Tibial artery (tissue), 4 donors: ENCODE data around the gene TBC1D1.

Source experiments
- DNase-seq, 2 donors: peaks; one replicate each; pipeline ENCODE4 v3.0.0-alpha.2; 2019
- H3K27ac ChIP-seq, 2 donors: fragments of 200-600 bp; sonication (generic) in 1 of 2; 1 replicate in 1 of 2; 2 replicates in 1 of 2; pipeline ENCODE4 v1.5.1; 2018 to 2019; ENCODE audit warnings: mild to moderate bottlenecking in 1 of 2
- H3K27me3 ChIP-seq, 2 donors: fragments of 200-600 bp; sonication (generic) in 1 of 2; one replicate each; pipeline versions ENCODE4 v1.5.1 to v1.6.0; 2016 to 2019
- H3K36me3 ChIP-seq, 3 donors: fragments of 200-600 bp; sonication (generic) in 2 of 3; one replicate each; pipeline ENCODE4 v1.5.1; 2016 to 2019; ENCODE audit warnings: mild to moderate bottlenecking in 2 of 3
- H3K4me1 ChIP-seq, 4 donors: fragments of 200-600 bp; sonication (generic) in 2 of 4; 1 replicate in 3 of 4; 2 replicates in 1 of 4; pipeline ENCODE4 v1.5.1; 2016 to 2019
- H3K4me3 ChIP-seq, 2 donors: fragments of 200-600 bp; sonication (generic) in 1 of 2; 1 replicate in 1 of 2; 2 replicates in 1 of 2; pipeline ENCODE4 v1.5.1; 2018 to 2019; ENCODE audit warnings: mild to moderate bottlenecking in 2 of 2
- H3K9me3 ChIP-seq, 3 donors: fragments of 200-600 bp; sonication (generic) in 1 of 3; one replicate each; pipeline ENCODE4 v1.5.1; 2016 to 2019
- intact Hi-C: fragments of 100-400 bp; cut with DNase I; formaldehyde crosslinking; loops from one replicate; pipeline ENCODE4 v1.15.0; 2023; ENCODE audit warnings: low total_unique reads
- TF ChIP-seq, protein P1 (sequence below), 2 experiments: fragments of 200-600 bp in 1 of 2; fragments of 450-650 bp in 1 of 2; IDR thresholded peaks; one replicate each; pipeline ENCODE4 v1.5.1; 2017 to 2019; ENCODE audit warnings: antibody characterized with exemption in 2 of 2, mild to moderate bottlenecking in 1 of 2, moderate library complexity in 1 of 2

TBC1D1 gene

DNA sequence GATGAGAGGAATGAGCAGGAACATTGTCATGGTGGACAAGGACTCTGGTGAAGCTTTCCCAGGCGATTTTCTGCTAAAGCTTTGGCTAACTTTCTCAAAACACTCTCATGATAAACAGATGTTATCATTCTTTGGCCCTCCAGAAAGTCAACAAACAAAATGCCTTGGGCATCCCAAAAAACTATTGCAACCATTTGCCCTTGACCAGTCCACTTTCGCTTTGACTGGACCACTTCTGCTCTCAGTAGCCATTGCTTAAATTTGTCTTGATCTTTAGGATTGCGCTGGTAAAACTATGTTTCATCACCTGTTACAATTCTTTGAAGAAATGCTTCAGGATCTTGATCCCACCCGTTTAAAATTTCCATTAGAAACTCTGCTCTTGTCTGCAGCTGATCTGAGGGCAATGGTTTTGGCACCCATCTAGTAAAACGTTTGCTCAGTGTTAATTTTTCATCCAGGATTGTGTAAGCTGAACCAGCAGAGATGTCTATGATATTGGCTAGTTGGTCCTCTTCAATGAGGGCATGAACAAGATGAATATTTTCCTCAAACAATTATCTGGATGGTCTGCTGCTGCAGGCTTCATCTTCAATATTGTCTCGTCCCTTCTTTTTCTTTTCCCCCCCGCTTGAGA, 14.8 kb downstream of the TBC1D1 start:
- intact Hi-C loops = no loop called here

GRCh38 chr4:37908488-37909331, 17.8 kb downstream of the TBC1D1 start:
- Histone ChIP-seq H3K27me3 (no peaks in the 10 kb centered on the region), H3K4me1 (peaks cover 0 to 82% (median 19%) of the 10 kb centered on the region in 4 donors), H3K36me3 (no peaks in the 10 kb centered on the region), H3K27ac (peak overlapping the region; percentile 71 to 76), H3K9me3 (no peaks in the 10 kb centered on the region), H3K4me3 (peak overlapping the region; percentile 39 to 45)
- intact Hi-C loops = no loop called here
- TF ChIP-seq, protein P1, sequence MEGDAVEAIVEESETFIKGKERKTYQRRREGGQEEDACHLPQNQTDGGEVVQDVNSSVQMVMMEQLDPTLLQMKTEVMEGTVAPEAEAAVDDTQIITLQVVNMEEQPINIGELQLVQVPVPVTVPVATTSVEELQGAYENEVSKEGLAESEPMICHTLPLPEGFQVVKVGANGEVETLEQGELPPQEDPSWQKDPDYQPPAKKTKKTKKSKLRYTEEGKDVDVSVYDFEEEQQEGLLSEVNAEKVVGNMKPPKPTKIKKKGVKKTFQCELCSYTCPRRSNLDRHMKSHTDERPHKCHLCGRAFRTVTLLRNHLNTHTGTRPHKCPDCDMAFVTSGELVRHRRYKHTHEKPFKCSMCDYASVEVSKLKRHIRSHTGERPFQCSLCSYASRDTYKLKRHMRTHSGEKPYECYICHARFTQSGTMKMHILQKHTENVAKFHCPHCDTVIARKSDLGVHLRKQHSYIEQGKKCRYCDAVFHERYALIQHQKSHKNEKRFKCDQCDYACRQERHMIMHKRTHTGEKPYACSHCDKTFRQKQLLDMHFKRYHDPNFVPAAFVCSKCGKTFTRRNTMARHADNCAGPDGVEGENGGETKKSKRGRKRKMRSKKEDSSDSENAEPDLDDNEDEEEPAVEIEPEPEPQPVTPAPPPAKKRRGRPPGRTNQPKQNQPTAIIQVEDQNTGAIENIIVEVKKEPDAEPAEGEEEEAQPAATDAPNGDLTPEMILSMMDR (IDR thresholded peaks at IDR 0.05) = no peak
- DNase-seq = no peak

More for the DNA sequence above, 14.8 kb downstream of the TBC1D1 start:
- TF ChIP-seq, protein P1 (IDR thresholded peaks at IDR 0.05) = no peak
- no peaks in the 10 kb centered on the region for H3K36me3 ChIP-seq
- no peaks in the 10 kb centered on the region for H3K27me3 ChIP-seq
- H3K4me3 ChIP-seq = no peak overlapping the region
- peaks cover 0 to 80% (median 19%) of the 10 kb centered on the region in 4 donors for H3K4me1 ChIP-seq
- DNase-seq = no peak
- no peak overlapping the region for H3K27ac ChIP-seq
- H3K9me3 ChIP-seq = no peaks in the 10 kb centered on the region

DNA sequence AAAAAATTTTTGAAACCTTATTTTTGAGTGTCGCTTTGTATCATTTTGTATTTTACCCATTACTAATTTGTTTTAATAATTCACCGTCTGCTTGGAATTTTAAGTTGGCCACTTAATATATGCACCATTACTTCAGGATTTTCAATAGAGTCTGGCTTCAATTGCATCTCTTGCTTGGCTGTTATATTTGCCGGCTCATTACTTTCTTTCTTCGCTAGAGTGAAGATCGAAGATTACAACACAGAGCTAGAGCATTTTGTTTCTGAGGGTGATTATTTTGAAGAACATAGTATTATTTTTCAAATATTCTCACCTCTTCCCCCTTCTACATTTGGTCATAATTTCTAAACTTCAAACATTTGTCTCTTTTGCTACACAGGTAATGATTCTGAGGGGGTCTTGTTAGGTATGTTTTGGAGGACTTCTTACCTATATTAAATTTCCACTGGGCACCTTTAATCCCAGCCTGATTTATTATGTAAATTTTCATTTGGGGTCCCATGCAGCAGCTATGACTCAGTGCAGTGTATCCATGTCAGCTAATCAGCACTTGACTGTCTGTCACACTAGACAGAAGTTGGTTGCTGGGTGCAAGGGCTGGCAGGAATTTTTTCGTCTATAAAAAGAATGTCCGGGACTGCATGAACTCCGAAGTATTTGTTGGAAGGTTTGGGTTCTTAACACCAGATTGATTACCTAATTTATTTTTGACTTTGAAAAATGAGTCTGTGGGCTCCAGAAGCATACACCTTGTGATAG, 18.6 kb downstream of the TBC1D1 start:
- Histone ChIP-seq H3K27me3 (no peaks in the 10 kb centered on the region), H3K4me3 (peak overlapping the region; percentile 39 to 45), H3K36me3 (no peaks in the 10 kb centered on the region), H3K27ac (peak overlapping the region; percentile 71 to 76), H3K4me1 (peaks cover 0 to 74% (median 19%) of the 10 kb centered on the region in 4 donors), H3K9me3 (no peaks in the 10 kb centered on the region)
- no peak for DNase-seq
- TF ChIP-seq, protein P1 (IDR thresholded peaks at IDR 0.05) = no peak
- intact Hi-C loops = no loop called here

- Histone ChIP-seq H3K27me3 (no peaks in the 10 kb centered on the region), H3K9me3 (no peaks in the 10 kb centered on the region), H3K4me3 (no peak overlapping the region), H3K36me3 (no peaks in the 10 kb centered on the region), H3K27ac (peak overlapping the region; percentile 71 to 76), H3K4me1 (peaks cover 0 to 69% (median 19%) of the 10 kb centered on the region in 4 donors)
- DNase-seq = no peak
- TF ChIP-seq, protein P1 (IDR thresholded peaks at IDR 0.05) = no peak
- intact Hi-C loops = no loop called here
Observed at GRCh38 chr4:37910091-37910486, 19.2 kb downstream of the TBC1D1 start.

DNA sequence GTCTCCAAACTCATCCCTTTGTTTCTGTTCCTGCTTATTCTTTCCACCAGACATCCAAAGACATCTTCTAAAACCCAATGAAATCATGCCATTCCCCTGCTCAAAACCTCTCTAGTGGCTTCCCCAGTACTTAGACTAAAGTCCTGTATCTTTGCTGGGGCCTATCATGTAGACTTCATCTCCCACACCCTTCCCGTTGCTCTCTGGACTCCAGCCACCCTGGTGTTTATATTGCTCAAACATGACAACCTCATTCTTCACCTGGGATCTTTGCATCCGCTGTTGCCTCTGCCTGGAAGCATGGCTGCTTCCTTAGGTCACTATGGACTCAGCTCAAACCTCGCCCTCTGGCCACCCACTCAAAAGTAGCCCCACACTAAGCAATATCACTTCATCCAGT, 23.7 kb downstream of the TBC1D1 start:
- Histone ChIP-seq H3K36me3 (no peaks in the 10 kb centered on the region), H3K27ac (no peak overlapping the region), H3K9me3 (no peaks in the 10 kb centered on the region), H3K4me1 (peaks cover 0 to 57% (median 4%) of the 10 kb centered on the region in 4 donors), H3K27me3 (no peaks in the 10 kb centered on the region), H3K4me3 (no peak overlapping the region)
- TF ChIP-seq, protein P1 (IDR thresholded peaks at IDR 0.05) = no peak
- no peak for DNase-seq
- intact Hi-C loops = no loop called here
